DMS153 treated with DMSO at 0.1 percent for 48 hours (cell line): ENCODE results near the gene BPIFB2.

Experiments
- DNase-seq: peaks from one replicate; lab custom pipeline; 2025; ENCODE audit not compliant: unreplicated experiment; lab: John Stamatoyannopoulos, UW

The BPIFB2 gene

GRCh38 chr20:33067806-33068205 lies 60.3 kb downstream of the BPIFB2 start:
- DNase-seq: no peak

GRCh38 chr20:33068251-33068939 lies 60.9 kb downstream of the BPIFB2 start:
- no peak for DNase-seq

- no peak for DNase-seq
These were observed 62.2 kb downstream of the BPIFB2 start for GRCh38 chr20:33069673-33070072.

GRCh38 chr20:33070111-33071053 lies 62.9 kb downstream of the BPIFB2 start:
- no peak for DNase-seq

- DNase-seq: no peak
These were observed 63.7 kb downstream of the BPIFB2 start for GRCh38 chr20:33071198-33071597.

DNA sequence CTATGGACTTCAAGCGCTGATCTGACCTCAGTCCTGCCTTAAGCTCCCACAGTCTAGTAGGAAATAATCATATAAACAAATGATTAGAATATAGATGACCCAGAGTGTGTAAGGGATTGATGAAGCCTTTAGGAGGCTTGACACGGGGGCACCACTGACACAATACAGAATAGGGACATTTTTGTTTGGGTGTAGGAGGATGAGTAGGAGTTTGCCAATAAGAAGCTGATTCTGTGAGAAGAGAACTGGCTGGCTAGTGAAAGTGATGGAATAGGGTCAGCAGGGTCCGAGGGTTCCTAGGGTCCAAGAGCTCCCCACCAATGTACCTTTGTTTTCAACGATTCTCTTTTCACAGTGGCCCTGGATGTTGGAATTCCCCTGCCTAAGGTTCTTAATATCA lies 64.9 kb downstream of the BPIFB2 start:
- DNase-seq: no peak

DNA sequence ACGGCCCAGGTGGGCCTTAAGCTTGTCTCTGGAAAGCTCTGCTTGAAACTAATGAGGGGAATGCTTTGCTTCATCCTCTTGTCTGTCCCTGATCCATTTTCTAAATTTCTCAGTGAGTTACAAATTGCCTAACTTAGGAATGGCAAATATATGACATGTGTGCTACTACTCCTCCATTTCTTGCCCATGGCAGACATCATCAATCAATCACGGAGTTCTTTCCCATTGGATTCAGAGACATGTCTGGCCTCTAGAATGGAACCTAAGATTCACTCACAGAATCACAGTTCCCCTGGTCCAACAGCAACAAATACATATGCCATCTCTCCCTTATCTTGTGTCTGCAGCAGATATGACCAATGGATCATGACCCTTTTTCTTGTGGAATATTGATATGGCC lies 65.3 kb downstream of the BPIFB2 start:
- no peak for DNase-seq
